ENCODE measurements around the gene JAZF1.

JAZF1 gene

DNA sequence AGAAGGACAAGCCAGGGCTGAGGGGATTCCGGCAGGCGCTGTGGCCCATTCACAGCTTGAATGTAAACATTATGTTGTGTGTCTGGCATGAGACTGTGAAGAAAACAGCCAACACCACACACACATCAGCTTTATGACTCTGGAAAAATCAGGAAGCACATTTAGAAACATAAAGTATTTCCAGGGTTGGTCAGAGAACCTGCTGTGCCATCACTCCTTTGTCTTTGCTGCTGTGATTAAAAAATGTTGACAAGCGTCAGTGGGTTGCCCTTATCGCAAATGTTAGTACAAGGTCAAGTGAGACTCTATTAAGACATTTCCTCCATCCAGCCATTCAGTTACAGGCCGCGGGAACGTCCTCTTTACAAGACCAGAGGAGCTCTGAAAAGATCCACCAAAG, 345.2 kb downstream of the JAZF1 start:
- no peak for DNase-seq (ENCODE audit: low read depth in 2 of 2)

DNA sequence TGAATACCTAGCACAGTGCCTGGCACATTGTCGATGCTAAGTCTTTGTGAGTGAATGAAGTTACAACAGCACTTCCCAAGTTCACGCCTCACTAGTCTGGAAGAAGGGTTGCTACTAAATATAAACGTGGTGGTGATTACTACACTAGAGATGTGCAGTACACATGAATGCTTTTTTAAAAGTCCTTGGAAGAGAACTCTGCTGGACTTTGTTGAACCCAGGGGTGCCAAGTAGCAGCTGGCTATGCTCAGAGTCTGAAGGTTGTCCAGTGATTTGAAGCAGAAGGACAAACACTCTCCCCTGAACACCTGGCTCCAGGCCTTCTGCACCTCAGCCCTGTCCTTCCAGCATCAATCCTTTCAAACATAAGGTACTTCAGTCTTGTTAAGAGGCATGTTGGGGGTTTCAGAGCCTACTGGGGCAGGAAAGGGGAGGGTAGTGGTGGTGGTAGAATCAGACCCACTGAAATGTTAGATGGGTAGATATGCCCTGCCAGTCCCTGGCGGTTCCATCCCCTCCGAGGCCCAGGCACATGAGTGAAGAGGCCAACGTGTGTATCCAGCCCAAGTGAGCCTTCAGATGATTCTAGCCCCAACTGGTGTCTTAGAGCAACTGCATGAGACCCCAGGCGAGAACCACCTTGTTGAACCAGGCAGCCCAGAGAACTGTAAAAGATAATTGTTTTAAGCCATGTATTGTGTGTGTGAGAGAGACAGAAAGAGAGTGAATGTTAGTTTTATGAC, 346.2 kb downstream of the JAZF1 start:
- no peak for DNase-seq (ENCODE audit: low read depth in 2 of 2)

DNA sequence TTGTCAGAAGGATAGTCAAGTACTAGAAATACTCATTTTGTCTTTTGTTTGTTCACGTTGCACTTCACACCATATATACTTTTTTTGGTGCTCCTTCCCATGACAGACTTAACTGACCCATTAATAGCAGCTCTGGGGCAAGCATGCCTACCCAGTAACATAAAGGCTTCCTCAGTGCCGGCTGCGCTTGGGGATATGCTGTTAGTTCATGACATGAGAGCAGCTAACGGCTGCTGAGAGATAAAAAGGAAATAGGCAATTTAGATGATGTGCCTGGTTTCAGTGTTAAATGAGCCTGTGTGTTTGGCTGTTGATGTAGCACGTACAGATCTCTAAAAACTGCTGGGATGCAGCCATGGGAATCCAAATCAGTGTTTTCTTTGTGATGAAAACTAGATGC, 354.2 kb downstream of the JAZF1 start:
- DNase-seq (ENCODE audit: low read depth in 2 of 2): no peak

DNA sequence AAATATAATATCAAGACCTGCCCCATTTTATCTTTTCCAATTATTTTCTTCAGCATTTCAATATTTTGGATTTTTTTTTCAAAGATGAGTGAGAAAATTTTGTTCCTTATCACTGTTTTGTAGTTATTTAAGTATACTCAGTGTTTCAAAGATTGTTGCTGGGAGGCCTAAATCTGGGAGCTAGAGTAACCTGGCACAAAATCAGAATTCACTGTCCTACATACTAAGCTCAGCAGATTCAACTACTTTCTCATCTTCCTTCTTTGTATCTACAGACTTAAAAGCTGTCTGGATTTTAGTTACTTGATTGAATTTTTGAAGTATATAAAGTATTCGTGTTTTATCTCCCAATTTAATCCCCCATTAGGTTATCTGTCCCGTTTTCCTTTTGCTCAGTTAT, 354.7 kb downstream of the JAZF1 start:
- DNase-seq (ENCODE audit: low read depth in 2 of 2): no peak

DNA sequence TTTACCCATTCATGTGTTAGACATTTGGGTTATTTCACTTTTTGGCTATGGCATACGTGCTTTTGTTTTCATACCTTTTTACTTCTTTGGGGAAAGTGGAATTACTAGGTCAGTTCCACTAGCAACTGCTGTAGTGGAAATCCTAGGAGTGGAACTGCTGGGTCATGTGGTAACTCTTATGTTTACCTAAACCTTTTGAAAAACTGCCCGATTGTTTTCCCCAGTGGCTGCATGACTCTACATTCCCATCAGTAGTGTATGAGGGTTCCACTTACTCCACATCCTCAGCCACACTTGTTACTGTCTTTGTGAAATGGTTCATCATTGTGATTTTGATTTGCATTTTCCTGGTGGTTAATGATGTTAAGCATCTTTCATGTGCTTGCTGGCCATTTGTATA, 358.4 kb downstream of the JAZF1 start:
- DNase-seq (ENCODE audit: low read depth in 2 of 2): no peak

DNA sequence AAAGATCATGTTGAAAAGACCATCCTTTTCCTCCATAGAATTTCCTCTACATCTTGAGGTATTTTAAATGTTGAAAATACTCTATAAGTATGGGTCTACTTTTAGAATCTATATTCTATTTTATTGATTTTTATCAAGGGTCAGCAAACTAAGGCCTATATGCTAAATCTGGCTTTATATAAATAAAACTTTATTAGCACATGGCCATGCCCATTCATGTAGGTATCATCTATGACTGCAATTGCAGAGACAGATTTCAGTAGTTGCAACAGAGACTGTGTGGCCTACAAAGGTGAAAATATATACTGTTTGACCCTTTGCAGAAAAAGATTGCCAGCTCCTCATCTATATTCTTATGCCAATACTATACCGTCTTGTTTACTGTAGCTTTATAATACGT, 367.9 kb downstream of the JAZF1 start:
- no peak for DNase-seq (ENCODE audit: low read depth in 2 of 2)

DNA sequence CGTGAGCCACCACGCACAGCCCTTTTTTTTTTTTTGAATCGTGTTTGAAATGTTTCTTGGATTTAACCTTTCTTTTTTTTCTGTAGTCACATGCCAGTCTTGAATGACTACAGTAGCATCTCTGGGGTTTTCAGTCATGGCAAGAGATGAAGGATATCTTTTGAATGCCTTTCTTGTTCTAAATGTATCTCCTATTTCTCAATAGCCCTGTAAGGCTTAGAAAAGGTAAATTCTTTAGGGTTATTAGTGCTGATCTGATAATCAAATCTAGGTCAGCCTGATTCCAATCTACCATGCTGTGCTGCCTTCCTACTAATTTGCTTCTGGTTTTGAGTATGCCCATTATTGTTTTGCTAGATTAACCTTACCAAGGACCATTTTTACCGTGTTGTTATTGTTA, 370.4 kb downstream of the JAZF1 start:
- no peak for DNase-seq (ENCODE audit: low read depth in 2 of 2)

DNA sequence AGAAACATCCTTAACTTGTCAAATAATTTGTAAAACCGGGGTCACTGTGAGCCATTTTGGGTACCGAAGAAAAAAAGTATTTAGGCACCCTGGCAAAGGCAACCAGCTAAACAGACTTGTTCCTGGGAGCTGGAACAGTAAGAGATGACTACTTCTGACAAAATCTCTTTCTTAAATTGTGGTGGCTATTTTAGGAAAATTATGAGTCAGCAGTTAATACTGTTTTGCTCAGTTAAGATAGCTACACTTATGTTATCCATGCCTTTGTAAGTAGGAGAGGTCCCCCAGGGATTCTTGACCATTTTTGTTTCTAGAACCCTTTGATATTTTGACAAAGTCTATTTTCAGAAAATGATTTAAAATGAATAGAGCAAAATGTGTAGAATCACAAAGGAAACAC, 372.0 kb downstream of the JAZF1 start:
- no peak for DNase-seq (ENCODE audit: low read depth in 2 of 2)

DNA sequence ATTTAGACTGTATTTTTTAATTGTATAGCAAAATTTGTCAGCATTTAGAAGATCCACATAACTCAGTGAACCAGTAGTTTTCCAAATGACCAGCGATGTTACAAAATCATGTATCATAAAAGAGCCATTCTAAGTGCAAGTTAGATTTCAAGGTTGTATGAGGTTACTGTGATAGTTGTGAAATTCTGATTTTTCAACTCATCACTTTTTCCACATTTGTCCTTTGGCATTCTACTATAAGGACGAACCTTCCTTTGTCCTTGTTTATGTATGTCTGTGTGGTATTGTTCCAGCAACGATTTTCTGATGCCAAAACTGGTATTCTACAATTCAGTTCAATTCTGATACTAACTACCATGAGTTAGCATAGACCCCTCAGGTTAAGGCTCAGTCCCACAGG, 376.5 kb downstream of the JAZF1 start:
- DNase-seq (ENCODE audit: low read depth in 2 of 2): no peak

DNA sequence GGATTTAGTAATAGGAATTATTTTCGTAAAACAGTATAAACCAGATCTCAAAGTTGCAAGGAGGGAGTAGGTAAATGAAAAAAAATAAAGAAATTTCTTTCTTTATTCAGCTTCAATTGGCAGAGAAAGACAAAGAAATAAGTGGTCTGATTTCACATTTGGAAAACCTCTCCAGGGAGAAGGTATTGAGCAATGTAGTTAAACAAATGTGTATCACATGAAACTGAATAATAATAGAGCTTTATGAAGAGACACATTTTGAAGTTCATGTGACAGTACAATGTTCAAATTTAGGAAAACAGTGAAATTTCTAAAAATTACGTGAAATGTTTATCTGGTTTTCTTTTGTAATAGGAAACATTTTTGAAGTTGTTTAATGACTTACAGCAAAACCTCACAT, 377.6 kb downstream of the JAZF1 start:
- DNase-seq (ENCODE audit: low read depth in 2 of 2): no peak

DNA sequence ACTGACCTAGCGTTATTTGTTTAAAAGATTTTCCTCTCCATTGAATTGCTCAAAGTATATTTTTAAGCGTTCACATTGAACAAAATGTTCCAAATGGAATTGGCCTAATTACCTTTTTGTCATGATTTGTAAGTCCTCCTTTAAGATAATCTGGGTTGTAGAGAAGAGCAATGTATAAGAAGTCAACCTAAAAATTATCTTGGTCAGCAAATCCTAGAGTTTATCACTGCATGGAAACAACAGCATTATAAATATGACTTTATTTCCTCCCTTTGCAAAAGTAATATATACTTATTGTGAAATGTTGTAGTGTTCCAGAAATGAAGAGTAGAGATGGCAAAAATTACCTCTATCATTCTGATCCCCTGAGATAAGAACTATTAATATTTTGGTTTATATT, 381.4 kb downstream of the JAZF1 start:
- DNase-seq (ENCODE audit: low read depth in 2 of 2): no peak

DNA sequence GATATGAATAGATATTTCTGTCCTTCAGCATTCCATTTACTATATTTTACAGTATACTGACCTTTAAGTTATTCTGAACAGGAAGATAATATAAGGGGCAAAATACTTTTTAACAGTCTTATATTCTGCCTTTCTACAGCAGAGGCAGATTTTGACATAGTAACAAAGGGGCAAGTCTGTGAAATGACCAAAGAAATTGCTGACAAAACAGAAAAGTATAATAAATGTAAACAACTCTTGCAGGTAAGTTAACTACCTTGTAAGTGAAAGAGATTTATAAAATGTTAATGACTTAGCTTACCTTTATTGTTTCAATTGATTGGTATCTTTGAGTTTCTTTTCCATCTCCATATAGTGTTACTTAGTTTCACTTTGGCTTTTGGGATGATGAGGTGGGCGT, 384.6 kb downstream of the JAZF1 start:
- no peak for DNase-seq (ENCODE audit: low read depth in 2 of 2)

DNA sequence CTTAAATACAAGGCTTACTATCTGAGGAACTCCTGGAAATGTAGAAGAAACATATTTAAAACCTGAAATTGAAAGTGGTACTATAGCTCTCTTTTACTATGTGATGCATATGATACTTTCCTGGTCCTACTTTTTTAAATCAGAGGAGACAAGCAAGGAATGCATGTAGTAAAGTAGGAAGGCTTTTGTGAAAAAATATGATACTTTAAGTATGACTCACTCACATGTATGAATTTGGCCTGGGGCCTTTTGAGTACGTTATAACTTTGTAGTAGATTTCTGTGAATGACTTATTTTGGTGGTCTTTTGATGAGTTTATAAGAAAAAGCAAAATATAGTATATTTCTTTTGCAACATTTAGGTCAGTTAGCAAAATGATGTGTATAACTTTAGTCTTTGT, 386.8 kb downstream of the JAZF1 start:
- no peak for DNase-seq (ENCODE audit: low read depth in 2 of 2)

DNA sequence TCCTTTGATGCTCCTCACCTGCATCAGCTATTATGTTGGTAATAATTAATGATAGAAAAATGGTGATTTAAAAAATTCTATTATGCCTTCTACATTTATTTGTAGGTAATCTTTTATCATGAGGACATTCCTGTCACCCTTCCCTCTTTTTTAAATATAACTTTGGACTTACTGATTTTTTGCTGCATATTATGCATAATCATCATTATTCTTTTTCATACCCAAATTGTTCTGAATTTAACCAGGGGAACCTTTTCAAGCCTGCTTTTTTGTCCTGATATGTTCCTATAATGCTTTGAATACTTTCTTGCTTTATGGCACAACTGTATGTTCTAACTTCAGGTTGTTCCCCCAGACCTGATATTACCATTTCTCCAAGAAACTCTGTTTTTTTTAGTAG, 392.2 kb downstream of the JAZF1 start:
- no peak for DNase-seq (ENCODE audit: low read depth in 2 of 2)

DNA sequence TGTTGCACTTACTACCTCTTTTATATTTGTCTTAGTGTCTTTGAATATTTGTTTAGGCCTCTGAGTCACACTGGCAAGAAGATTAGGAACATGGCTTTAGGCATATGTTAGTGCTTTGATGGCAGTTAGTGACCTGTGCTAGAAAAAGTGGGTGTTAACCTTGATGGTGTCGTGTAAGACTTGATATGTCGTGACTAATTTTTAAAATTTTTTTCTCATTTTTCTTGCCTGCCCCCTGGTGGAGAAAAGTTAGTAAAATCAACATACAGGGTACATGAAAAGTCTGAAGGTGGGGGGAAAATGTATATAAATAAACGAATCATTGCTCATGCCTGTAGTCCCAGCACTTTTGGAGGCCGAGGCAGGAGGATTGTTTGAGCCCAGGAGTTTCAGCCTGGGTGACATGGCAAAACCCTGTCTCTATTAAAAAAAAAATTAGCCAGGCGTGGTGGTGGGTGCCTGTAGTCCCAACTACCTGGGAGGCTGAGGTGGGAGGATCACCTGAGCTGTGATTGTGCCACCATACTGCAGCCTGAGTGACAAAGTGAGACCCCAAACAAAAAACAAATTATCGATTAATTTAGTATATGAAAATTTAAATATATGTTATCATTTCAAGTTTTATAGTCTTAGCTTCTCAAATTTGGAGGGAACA, 396.1 kb downstream of the JAZF1 start:
- DNase-seq (ENCODE audit: low read depth in 2 of 2): peak in 1 of 2 donors; percentile 0

DNA sequence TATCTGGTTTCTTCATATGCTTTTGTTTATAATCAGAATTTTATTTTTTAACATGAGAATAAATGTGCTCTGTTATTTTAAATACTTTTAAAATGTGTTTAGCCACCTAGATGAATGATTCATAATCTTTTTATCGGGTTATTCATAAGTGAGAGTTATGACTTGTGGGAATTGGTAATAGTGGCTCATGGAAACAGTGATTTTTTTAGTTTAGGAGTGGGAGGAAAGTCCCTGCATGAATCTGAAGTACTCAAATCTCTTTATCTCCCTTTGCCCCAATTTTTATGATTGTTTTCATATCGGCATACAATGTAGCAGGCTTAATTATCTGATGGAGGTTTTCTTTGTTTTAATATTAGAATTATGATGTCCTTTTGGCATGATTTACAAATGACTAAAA, 397.7 kb downstream of the JAZF1 start:
- no peak for DNase-seq (ENCODE audit: low read depth in 2 of 2)

DNA sequence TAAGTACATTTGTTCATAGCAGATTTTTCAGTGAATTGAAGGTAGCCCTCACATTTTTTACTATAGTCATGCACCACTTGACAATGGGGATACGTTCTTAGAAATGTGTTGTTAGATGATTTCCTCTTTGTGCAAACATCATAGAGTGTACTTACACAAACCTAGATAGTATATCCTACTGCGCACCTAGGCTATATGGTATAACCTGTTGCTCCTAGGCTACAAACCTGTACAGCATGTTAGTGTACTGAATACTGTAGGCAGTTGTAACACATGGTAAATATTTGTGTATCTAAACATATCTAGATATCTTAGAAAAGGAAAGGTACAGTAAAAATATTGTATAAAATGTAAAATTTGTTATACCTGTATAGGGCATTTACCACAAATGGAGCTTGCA, 399.4 kb downstream of the JAZF1 start:
- no peak for DNase-seq (ENCODE audit: low read depth in 2 of 2)

Data from stimulated activated CD4-positive, alpha-beta T cell treated with anti-CD3 and anti-CD28 coated beads, Interleukin-1b, Interleukin-23, amount 100 ng/mL, for 1 hour (primary cell).